Suprapubic skin (tissue), 4 donors: ENCODE results near the gene MAP3K20. TPM values are rescaled to one million over a fixed set of nuclear protein-coding genes. Genes with fewer than 3 reads are reported as not detected.

Experiments used
- DNase-seq, 2 donors: peaks; one replicate each; pipeline ENCODE4 v3.0.0-alpha.2; 2019; ENCODE audit warnings: low spot score in 2 of 2
- H3K27ac ChIP-seq: fragments of 200-600 bp; sonication (generic); one replicate; pipeline ENCODE4 v1.5.1; 2019
- H3K27me3 ChIP-seq: fragments of 200-600 bp; sonication (generic); one replicate; pipeline ENCODE4 v1.5.1; 2019
- H3K36me3 ChIP-seq: fragments of 200-600 bp; sonication (generic); one replicate; pipeline ENCODE4 v1.5.1; 2019
- H3K4me1 ChIP-seq: fragments of 200-600 bp; sonication (generic); one replicate; pipeline ENCODE4 v1.5.1; 2019
- H3K4me3 ChIP-seq: fragments of 200-600 bp; sonication (generic); one replicate; pipeline ENCODE4 v1.5.1; 2019; ENCODE audit warnings: mild to moderate bottlenecking
- H3K9me3 ChIP-seq: fragments of 200-600 bp; sonication (generic); one replicate; pipeline ENCODE4 v1.5.1; 2019
- CTCF ChIP-seq, 2 donors: fragments of 200-600 bp in 1 of 2; fragments of 450-650 bp in 1 of 2; sonication (generic) in 1 of 2; IDR thresholded peaks; one replicate each; pipeline ENCODE4 v1.5.1; 2016 to 2019; ENCODE audit warnings: antibody characterized with exemption in 2 of 2, mild to moderate bottlenecking in 1 of 2, moderate library complexity in 1 of 2
- EP300 ChIP-seq: sonication (generic); formaldehyde crosslinking; IDR thresholded peaks from one replicate; pipeline ENCODE4 v1.6.1; 2017; ENCODE audit warnings: antibody characterized with exemption
- POLR2A ChIP-seq, 2 donors: fragments of 450-650 bp; IDR thresholded peaks; one replicate each; pipeline ENCODE4 v1.6.1; 2017; ENCODE audit warnings: antibody characterized with exemption in 2 of 2, mild to moderate bottlenecking in 2 of 2, moderate library complexity in 2 of 2
- POLR2AphosphoS5 ChIP-seq, 3 donors: sonication (generic); formaldehyde crosslinking; IDR thresholded peaks; one replicate each; pipeline ENCODE4 v1.6.1; 2017; ENCODE audit warnings: antibody characterized with exemption in 3 of 3
- WGBS: methylation state at CpG from one replicate; pipeline ENCODE4 v1.1.5; 2018; 5-methylcytosine and 5-hydroxymethylcytosine counted together
- total RNA-seq, 4 donors: library from RNA; depleted of rRNA; stranded (reverse); fragments of >200 nt; gene quantifications; one replicate each; pipeline ENCODE4 v1.1.0, GENCODE V29; 2016

MAP3K20 gene
- total RNA-seq, 4 donors from 2014 or later, result 26.2 to 40.3 (median 33.6) TPM

DNA sequence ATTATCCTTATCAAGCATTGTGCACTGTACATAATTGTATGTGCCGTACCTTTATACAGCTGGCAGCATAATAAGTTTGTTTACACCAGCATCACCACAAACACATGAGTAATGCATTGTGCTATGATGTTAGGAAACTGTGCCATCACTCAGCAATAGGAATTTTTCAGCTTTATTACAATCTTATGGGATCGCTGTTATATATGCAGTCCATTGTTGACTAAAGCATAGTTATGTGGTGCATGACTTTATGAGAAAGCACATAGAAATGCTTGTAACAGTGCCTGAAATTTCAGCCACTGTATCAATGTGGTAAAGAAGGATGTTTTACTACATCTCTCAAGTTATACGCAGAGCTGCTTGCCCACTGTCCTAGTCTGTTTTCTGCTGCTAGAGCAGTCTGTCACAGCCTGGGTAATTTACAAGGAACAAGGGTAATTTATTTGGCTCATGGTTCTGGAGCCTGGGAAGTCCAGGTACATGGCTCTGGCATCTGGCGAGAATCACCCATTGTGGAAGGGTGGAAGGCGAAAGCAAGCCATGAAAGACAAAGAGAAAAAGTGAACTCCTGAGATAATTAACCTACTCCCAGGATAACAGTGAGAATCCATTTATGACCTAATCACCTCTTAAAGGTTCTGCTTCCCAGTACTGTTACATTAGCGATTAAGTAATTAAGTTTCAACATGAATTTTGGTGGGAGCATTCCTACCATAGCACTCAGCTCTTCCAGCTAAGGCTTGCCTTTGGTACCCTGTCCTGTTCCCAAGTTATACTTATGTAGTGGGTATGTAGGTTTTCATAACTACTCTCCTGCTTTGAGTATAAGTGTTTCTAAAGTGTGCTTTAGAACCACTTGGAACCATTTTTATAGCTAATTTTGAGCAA, 4.6 kb downstream of the MAP3K20 start:
- H3K36me3 ChIP-seq, result no peaks in the 10 kb centered on the region
- H3K9me3 ChIP-seq, result no peaks in the 10 kb centered on the region
- H3K4me1 ChIP-seq, result peaks cover 26% of the 10 kb centered on the region
- 94% methylated on average over 6 of the region's 6 CpGs for WGBS
- no peaks in the 10 kb centered on the region for H3K27me3 ChIP-seq
- DNase-seq, result no peak
- no peak overlapping the region for H3K27ac ChIP-seq
- TF ChIP-seq CTCF (IDR thresholded peaks at IDR 0.05) (no peak), POLR2AphosphoS5 (IDR thresholded peaks at IDR 0.05) (no peak), EP300 (no peak), POLR2A (IDR thresholded peaks at IDR 0.05) (no peak)
- H3K4me3 ChIP-seq, result no peak overlapping the region

- Histone ChIP-seq H3K4me3 (no peak overlapping the region), H3K27ac (peak overlapping the region; percentile 25), H3K36me3 (no peaks in the 10 kb centered on the region), H3K9me3 (no peaks in the 10 kb centered on the region), H3K27me3 (no peaks in the 10 kb centered on the region), H3K4me1 (peaks cover 41% of the 10 kb centered on the region)
- no peak for DNase-seq
- TF ChIP-seq POLR2AphosphoS5 (IDR thresholded peaks at IDR 0.05) (peak in 1 of 3 donors; percentile 7), POLR2A (IDR thresholded peaks at IDR 0.05) (no peak)
- 48% methylated on average over 2 of the region's 2 CpGs for WGBS
These were observed 11.0 kb downstream of the MAP3K20 start for GRCh38 chr2:173086518-173087213.

- 40% methylated on average over 1 of the region's 1 CpG for WGBS
- Histone ChIP-seq H3K4me1 (peaks cover 43% of the 10 kb centered on the region), H3K4me3 (no peak overlapping the region)
These were observed 11.6 kb downstream of the MAP3K20 start for GRCh38 chr2:173087214-173087581.

GRCh38 chr2:173087793-173088496, 12.3 kb downstream of the MAP3K20 start:
- H3K9me3 ChIP-seq, result no peaks in the 10 kb centered on the region
- H3K27ac ChIP-seq, result no peak overlapping the region
- no peaks in the 10 kb centered on the region for H3K27me3 ChIP-seq
- peaks cover 45% of the 10 kb centered on the region for H3K4me1 ChIP-seq
- TF ChIP-seq CTCF (IDR thresholded peaks at IDR 0.05) (no peak), EP300 (no peak), POLR2AphosphoS5 (IDR thresholded peaks at IDR 0.05) (no peak), POLR2A (IDR thresholded peaks at IDR 0.05) (no peak)
- DNase-seq, result no peak
- H3K36me3 ChIP-seq, result no peaks in the 10 kb centered on the region
- H3K4me3 ChIP-seq, result no peak overlapping the region
- WGBS, result 82% methylated on average over 4 of the region's 4 CpGs

More at GRCh38 chr2:173087214-173087581, 11.6 kb downstream of the MAP3K20 start:
- Histone ChIP-seq H3K36me3 (no peaks in the 10 kb centered on the region), H3K27me3 (no peaks in the 10 kb centered on the region), H3K9me3 (no peaks in the 10 kb centered on the region), H3K27ac (peak overlapping the region; percentile 25)
- TF ChIP-seq CTCF (IDR thresholded peaks at IDR 0.05) (no peak), POLR2A (IDR thresholded peaks at IDR 0.05) (no peak), EP300 (no peak), POLR2AphosphoS5 (IDR thresholded peaks at IDR 0.05) (no peak)
- DNase-seq, result no peak

GRCh38 chr2:173090276-173090877, 14.7 kb downstream of the MAP3K20 start:
- no peak for TF ChIP-seq EP300
- TF ChIP-seq POLR2A (IDR thresholded peaks at IDR 0.05), result no peak
- no peak for TF ChIP-seq POLR2AphosphoS5 (IDR thresholded peaks at IDR 0.05)
- TF ChIP-seq CTCF (IDR thresholded peaks at IDR 0.05), result no peak
- no peak for DNase-seq
- WGBS, result 49% methylated on average over 11 of the region's 11 CpGs
- Histone ChIP-seq H3K36me3 (no peaks in the 10 kb centered on the region), H3K9me3 (no peaks in the 10 kb centered on the region), H3K27me3 (no peaks in the 10 kb centered on the region), H3K27ac (peak overlapping the region; percentile 23), H3K4me3 (no peak overlapping the region), H3K4me1 (peaks cover 45% of the 10 kb centered on the region)
